ENCODE measurements around the gene ERICH6B.

ERICH6B gene

DNA sequence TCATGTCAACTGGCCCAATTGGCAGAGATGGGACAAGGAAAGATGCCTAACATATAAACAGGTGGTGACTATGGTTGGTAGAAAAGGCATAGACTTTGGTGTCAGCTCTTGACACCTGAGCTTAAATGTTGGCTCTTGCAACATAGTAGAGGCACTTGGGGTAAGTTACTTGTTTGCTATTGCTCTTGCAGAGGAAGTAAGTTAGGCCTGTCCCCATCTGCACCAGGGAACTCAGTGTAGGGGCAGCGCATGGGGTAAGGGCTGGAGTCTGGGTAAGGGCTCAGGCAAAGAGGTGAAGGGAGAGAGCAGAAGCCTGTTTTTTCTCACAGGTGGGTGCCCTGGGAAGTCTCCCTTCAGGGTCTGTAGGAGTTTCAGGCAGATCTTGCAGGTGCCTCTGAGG, 27.6 kb downstream of the ERICH6B start:
- TF ChIP-seq, protein P1, sequence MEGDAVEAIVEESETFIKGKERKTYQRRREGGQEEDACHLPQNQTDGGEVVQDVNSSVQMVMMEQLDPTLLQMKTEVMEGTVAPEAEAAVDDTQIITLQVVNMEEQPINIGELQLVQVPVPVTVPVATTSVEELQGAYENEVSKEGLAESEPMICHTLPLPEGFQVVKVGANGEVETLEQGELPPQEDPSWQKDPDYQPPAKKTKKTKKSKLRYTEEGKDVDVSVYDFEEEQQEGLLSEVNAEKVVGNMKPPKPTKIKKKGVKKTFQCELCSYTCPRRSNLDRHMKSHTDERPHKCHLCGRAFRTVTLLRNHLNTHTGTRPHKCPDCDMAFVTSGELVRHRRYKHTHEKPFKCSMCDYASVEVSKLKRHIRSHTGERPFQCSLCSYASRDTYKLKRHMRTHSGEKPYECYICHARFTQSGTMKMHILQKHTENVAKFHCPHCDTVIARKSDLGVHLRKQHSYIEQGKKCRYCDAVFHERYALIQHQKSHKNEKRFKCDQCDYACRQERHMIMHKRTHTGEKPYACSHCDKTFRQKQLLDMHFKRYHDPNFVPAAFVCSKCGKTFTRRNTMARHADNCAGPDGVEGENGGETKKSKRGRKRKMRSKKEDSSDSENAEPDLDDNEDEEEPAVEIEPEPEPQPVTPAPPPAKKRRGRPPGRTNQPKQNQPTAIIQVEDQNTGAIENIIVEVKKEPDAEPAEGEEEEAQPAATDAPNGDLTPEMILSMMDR (IDR thresholded peaks at IDR 0.05; ENCODE audit: insufficient read depth, low read length, poor library complexity, severe bottlenecking): no peak
- DNase-seq (ENCODE audit: extremely low read depth, insufficient read length): no peak

DNA sequence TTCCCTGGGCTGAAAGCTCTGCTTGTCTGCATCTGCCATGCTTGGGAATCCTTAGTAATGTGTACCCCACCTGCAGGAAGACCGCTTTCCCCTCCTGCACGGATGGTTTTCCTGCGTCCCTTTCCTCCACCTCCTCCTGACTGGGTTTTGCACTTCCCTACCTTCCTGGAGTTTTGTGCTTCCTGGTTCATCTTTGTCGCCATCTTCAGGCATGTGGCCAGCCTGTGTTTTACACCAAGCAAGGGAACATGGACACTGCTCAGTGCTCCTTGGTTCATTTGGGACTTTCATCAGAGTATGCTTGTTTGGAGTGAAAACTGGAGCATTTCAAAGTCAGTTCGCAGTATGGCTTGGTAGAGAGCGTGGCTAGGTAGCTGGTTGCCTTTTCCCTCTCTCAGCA, 30.7 kb downstream of the ERICH6B start:
- TF ChIP-seq, protein P1 (IDR thresholded peaks at IDR 0.05; ENCODE audit: insufficient read depth, low read length, poor library complexity, severe bottlenecking): peak; percentile 5
- no peak overlapping the region for H3K4me3 ChIP-seq (replicated peaks; ENCODE audit: low read depth, low read length)
- H3K36me3 ChIP-seq (ENCODE audit: control insufficient read depth, insufficient read depth, low read length): no peaks in the 10 kb centered on the region
- DNase-seq (ENCODE audit: extremely low read depth, insufficient read length): no peak
- H3K27me3 ChIP-seq (replicated peaks; ENCODE audit: control insufficient read depth, insufficient read depth, low read length): no peaks in the 10 kb centered on the region; the same call in 1 of the 2 replicates

More for the DNA sequence above, 27.6 kb downstream of the ERICH6B start:
- Histone ChIP-seq H3K27me3 (replicated peaks; ENCODE audit: control insufficient read depth, insufficient read depth, low read length) (no peaks in the 10 kb centered on the region; the same call in 1 of the 2 replicates), H3K36me3 (ENCODE audit: control insufficient read depth, insufficient read depth, low read length) (no peaks in the 10 kb centered on the region), H3K4me3 (replicated peaks; ENCODE audit: low read depth, low read length) (no peak overlapping the region)

DNA sequence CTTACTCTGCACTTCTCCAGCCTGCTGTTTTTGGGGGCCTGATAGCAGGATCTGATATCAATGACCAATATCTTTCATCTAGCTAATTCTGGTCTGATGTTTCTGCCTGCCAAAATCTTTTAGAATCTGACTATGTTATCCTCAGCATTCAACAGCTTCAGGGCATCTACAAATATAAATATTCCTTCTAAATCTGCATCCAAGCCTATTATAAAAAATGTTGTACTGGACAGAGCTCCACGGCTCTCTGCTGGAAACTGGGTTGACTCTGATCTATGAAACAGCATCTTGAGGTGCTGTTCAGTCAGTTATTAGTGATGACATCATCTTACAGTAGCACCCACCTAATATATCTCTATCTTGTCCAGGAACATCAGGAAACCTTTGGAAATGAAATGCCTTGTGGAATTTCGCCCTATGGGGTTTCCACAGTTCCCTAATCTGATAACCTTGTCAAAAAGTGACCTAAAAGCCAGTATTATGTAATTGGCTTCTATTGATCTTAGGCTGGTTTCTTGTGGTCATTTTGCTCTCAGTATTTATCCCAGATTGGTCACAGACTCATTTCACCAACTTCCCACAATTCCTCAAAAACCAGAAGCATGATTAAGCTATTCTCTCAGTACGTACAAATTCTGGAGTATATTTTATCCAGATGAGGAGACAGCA, 33.0 kb downstream of the ERICH6B start:
- DNase-seq (ENCODE audit: extremely low read depth, insufficient read length): no peak
- Histone ChIP-seq H3K4me3 (replicated peaks; ENCODE audit: low read depth, low read length) (no peak overlapping the region), H3K36me3 (ENCODE audit: control insufficient read depth, insufficient read depth, low read length) (no peaks in the 10 kb centered on the region), H3K27me3 (replicated peaks; ENCODE audit: control insufficient read depth, insufficient read depth, low read length) (no peaks in the 10 kb centered on the region; the same call in 1 of the 2 replicates)
- TF ChIP-seq, protein P1 (IDR thresholded peaks at IDR 0.05; ENCODE audit: insufficient read depth, low read length, poor library complexity, severe bottlenecking): no peak

DNA sequence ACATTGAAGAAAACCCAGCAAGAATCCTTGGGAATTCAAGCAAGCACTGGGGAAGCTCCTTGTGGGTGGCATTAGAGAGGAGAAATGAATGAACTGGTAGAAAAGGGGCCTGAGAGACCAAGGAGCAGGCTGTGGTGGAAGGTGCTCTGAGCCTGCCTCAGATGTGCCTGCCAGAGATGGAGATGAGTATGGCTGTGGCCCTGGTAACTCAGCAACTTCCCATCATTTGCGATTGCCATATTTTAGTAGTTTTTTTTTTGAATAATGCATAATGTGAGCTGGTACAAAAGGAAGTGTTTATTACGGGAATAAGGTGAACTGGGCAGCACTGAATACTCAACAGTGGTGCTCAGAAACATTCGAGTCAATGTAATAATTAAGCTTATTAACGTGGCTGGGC, 39.1 kb downstream of the ERICH6B start:
- Histone ChIP-seq H3K4me3 (replicated peaks; ENCODE audit: low read depth, low read length) (no peak overlapping the region), H3K27me3 (replicated peaks; ENCODE audit: control insufficient read depth, insufficient read depth, low read length) (no peaks in the 10 kb centered on the region), H3K36me3 (ENCODE audit: control insufficient read depth, insufficient read depth, low read length) (no peaks in the 10 kb centered on the region)
- DNase-seq (ENCODE audit: extremely low read depth, insufficient read length): no peak
- TF ChIP-seq, protein P1 (IDR thresholded peaks at IDR 0.05; ENCODE audit: insufficient read depth, low read length, poor library complexity, severe bottlenecking): no peak

DNA sequence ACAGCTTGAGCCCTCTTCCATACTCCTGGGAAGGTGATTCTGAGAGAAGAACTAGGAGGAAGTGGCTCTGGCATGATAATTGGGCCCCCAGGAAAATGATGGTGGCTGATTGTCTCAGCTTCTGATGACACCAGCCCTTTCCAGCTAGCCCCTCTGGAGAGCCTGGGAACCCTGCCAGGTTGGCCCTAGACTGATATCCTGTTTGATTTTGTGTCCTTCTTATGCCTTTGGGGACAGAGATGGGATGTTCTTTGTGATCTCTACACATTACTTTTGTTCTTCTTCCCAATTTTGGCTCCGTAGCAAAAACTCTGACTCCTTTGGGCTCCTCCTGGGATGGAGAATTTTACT, 39.7 kb downstream of the ERICH6B start:
- Histone ChIP-seq H3K27me3 (replicated peaks; ENCODE audit: control insufficient read depth, insufficient read depth, low read length) (no peaks in the 10 kb centered on the region), H3K36me3 (ENCODE audit: control insufficient read depth, insufficient read depth, low read length) (no peaks in the 10 kb centered on the region), H3K4me3 (replicated peaks; ENCODE audit: low read depth, low read length) (no peak overlapping the region)
- TF ChIP-seq, protein P1 (IDR thresholded peaks at IDR 0.05; ENCODE audit: insufficient read depth, low read length, poor library complexity, severe bottlenecking): no peak
- no peak for DNase-seq (ENCODE audit: extremely low read depth, insufficient read length)

All from GM06990 (cell line).